ENCODE results near the gene TRAF7. TPM values are rescaled to one million over a fixed set of nuclear protein-coding genes. Genes with fewer than 3 reads are reported as not detected.
A peak's percentile ranks its signal among the peaks of the same experiment; 100 is the strongest.

TRAF7 gene
- total RNA-seq, 6 donors from 2014 or later, result 34.6 to 72.6 (median 52.9) TPM

DNA sequence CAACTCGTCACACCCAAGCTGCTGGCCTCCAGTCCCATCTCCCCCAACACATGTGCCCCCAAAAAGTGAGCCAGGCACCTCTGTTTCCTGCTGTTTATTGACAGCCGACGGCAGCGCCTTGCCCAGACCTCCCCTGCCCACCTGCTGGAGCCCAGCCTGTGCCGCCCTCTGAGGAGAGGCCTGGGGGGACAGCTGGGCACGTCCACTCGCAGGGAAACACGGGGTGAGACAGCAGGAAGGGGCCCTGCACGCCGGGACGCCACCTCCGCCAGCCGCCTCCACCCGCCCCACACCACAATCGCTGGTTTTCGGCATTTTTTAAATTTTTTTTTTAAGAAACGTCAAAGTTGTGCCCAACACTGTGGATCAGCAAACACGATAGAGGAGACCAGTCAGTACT lies 21.5 kb downstream of the TRAF7 start:
- H3K36me3 ChIP-seq, result peaks cover 8 to 60% (median 57%) of the 10 kb centered on the region in 4 donors

DNA sequence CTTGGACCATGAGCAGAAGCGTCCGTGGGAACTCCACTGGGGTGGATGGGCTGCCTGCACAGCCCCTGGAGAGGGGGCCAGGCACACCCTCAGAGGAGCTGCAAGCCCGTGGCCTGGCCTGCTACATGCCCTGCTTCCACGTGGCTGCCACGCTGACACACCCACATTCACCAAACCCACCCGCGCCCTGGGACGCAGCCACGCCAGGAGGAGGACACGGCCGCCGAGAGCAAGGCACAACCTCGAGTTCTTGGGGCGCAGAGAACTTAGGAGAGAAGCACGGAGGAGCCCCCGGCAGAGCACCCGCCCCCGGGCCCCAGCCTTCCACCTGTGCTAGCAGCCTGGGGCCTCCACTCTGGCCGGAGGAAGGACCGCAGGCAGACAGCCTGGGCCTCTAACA lies 22.0 kb downstream of the TRAF7 start:
- H3K36me3 ChIP-seq, result peaks cover 5 to 56% (median 53%) of the 10 kb centered on the region in 4 donors
- no peak for ATAC-seq (ENCODE audit: low FRiP score in 2 of 2)

More for the DNA sequence above, 21.5 kb downstream of the TRAF7 start:
- H3K4me1 ChIP-seq, result peaks cover 0 to 8% (median 0%) of the 10 kb centered on the region in 4 donors
- ATAC-seq (ENCODE audit: low FRiP score in 2 of 2) (no peak), DNase-seq (peak in 1 of 2 donors; percentile 76)
- WGBS, 2 donors, result 90 to 92% methylated on average over 14 to 18 of the region's 18 CpGs
- no peaks in the 10 kb centered on the region for H3K9me3 ChIP-seq
- no peak overlapping the region for H3K4me3 ChIP-seq
- H3K27me3 ChIP-seq, result no peaks in the 10 kb centered on the region
- TF ChIP-seq POLR2A (IDR thresholded peaks at IDR 0.05), result no peak
- no peak overlapping the region for H3K27ac ChIP-seq

DNA sequence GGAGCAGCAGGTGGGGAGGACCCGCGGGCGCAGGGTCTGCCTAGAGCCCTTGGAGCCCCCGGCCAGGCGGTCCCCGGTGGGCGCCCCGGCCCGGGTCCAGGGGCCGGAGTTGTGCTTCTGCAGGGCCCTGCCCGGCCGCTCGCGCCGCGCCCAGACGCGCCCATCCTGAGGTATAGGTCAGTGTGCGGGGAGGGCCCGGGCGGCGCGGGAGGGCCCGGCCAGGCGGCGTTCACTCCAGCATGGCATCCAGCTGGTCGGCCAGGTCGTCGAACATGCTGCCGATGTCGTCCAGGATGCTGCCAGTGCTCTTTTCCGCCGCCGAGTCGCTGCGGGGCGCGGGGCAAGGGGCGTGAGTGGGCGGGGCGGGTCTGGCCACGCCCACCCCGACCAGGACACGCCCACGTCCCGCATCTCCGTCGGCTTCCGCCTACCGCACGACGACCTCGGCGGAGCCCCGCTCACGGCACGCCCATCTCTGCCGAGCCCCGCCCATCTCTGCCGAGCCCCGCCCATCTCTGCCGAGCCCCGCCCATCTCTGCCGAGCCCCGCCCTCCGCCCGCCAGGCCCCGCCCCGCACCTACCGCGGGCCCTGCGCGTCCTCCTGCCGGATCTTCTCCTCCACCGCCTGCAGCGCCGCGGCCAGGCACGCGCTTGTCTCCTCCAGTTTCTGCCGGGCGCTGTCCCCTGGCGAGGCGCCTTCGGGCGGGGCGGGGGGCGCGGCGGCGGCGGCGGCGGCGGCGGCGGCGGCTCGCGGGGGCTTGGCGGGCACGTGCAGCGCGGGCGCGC lies 22.9 kb downstream of the TRAF7 start:
- 64 to 66% methylated on average over 14 to 47 of the region's 106 CpGs for WGBS, 2 donors
- ATAC-seq (ENCODE audit: low FRiP score in 2 of 2) (peak in 1 of 2 donors; percentile 51), DNase-seq (peak in 1 of 2 donors; percentile 86)
- TF ChIP-seq, protein P1, sequence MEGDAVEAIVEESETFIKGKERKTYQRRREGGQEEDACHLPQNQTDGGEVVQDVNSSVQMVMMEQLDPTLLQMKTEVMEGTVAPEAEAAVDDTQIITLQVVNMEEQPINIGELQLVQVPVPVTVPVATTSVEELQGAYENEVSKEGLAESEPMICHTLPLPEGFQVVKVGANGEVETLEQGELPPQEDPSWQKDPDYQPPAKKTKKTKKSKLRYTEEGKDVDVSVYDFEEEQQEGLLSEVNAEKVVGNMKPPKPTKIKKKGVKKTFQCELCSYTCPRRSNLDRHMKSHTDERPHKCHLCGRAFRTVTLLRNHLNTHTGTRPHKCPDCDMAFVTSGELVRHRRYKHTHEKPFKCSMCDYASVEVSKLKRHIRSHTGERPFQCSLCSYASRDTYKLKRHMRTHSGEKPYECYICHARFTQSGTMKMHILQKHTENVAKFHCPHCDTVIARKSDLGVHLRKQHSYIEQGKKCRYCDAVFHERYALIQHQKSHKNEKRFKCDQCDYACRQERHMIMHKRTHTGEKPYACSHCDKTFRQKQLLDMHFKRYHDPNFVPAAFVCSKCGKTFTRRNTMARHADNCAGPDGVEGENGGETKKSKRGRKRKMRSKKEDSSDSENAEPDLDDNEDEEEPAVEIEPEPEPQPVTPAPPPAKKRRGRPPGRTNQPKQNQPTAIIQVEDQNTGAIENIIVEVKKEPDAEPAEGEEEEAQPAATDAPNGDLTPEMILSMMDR (IDR thresholded peaks at IDR 0.05), result no peak
- no peak for TF ChIP-seq POLR2AphosphoS5 (IDR thresholded peaks at IDR 0.05)
- TF ChIP-seq EP300 (IDR thresholded peaks at IDR 0.05), result no peak
- TF ChIP-seq POLR2A (IDR thresholded peaks at IDR 0.05), result no peak
- peaks cover 0 to 5% (median 0%) of the 10 kb centered on the region in 4 donors for H3K4me1 ChIP-seq
- H3K27me3 ChIP-seq, result no peaks in the 10 kb centered on the region
- no peaks in the 10 kb centered on the region for H3K9me3 ChIP-seq
- H3K36me3 ChIP-seq, result peaks cover 5 to 47% (median 44%) of the 10 kb centered on the region in 4 donors
- H3K27ac ChIP-seq, result no peak overlapping the region
- H3K4me3 ChIP-seq, result no peak overlapping the region

More for the DNA sequence above, 22.0 kb downstream of the TRAF7 start:
- H3K4me3 ChIP-seq, result no peak overlapping the region
- 93 to 95% methylated on average over 6 to 19 of the region's 20 CpGs for WGBS, 2 donors
- peaks cover 0 to 5% (median 0%) of the 10 kb centered on the region in 4 donors for H3K4me1 ChIP-seq
- no peak for TF ChIP-seq POLR2AphosphoS5 (IDR thresholded peaks at IDR 0.05)
- no peak for TF ChIP-seq POLR2A (IDR thresholded peaks at IDR 0.05)
- TF ChIP-seq, protein P1 (IDR thresholded peaks at IDR 0.05), result no peak
- no peak for TF ChIP-seq EP300 (IDR thresholded peaks at IDR 0.05)
- no peak overlapping the region for H3K27ac ChIP-seq
- no peaks in the 10 kb centered on the region for H3K9me3 ChIP-seq
- no peaks in the 10 kb centered on the region for H3K27me3 ChIP-seq
- peak in 1 of 2 donors; percentile 80 for DNase-seq

DNA sequence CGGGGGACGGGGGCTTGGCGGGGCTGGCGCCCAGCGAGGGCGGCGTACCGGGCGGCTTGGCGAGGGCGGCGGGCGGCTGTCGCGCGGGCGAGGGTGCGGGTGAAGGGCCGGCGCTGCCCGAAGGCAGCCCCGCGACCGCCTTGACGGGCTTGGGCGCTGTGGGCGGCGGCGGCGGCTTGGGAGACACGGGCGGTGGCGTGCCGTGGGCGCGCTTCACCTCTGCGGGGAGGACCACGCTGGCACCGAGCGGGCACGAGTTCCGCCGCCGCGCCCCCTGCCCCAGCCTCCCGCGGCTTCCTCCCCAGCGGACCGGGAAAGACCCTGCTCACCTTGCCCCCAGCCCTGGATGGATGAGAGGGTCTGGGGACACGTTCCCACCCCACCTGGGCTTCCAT lies 23.5 kb downstream of the TRAF7 start:
- H3K27ac ChIP-seq, result no peak overlapping the region
- H3K9me3 ChIP-seq, result no peaks in the 10 kb centered on the region
- peaks cover 5 to 41% (median 38%) of the 10 kb centered on the region in 4 donors for H3K36me3 ChIP-seq
- no peak overlapping the region for H3K4me3 ChIP-seq
- no peaks in the 10 kb centered on the region for H3K27me3 ChIP-seq
- ATAC-seq (ENCODE audit: low FRiP score in 2 of 2), result no peak
- DNase-seq, result peak in 1 of 2 donors; percentile 85
- TF ChIP-seq, protein P1 (IDR thresholded peaks at IDR 0.05), result no peak
- TF ChIP-seq EP300 (IDR thresholded peaks at IDR 0.05), result no peak
- no peak for TF ChIP-seq POLR2A (IDR thresholded peaks at IDR 0.05)
- no peak for TF ChIP-seq POLR2AphosphoS5 (IDR thresholded peaks at IDR 0.05)
- 74% methylated on average over 18 to 20 of the region's 50 CpGs for WGBS, 2 donors
- H3K4me1 ChIP-seq, result peaks cover 0 to 5% (median 0%) of the 10 kb centered on the region in 4 donors

DNA sequence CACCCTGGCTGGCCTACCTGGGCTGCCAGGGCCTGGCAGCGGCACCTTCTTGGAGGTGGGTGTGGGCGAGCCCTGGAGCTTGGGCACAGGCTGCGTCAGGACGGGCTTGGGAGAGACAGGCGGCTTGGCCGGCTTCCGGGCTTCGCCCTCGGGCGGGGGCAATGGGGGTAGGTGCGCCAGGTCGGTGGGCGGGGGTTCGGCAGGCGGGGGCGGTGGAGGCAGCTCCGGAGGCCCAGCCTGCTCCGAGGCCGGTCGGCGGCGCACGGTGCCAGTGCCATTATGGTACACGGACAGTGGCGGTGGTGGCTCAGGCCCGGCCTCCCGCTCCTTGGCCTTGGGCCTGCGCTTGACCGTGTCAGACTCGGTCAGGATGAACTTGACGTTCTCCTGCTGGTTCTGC lies 24.0 kb downstream of the TRAF7 start:
- H3K9me3 ChIP-seq, result no peaks in the 10 kb centered on the region
- H3K4me1 ChIP-seq, result peaks cover 0 to 5% (median 0%) of the 10 kb centered on the region in 4 donors
- WGBS, 2 donors, result 92 to 97% methylated on average over 19 to 31 of the region's 31 CpGs
- no peak overlapping the region for H3K27ac ChIP-seq
- no peak overlapping the region for H3K4me3 ChIP-seq
- ATAC-seq (ENCODE audit: low FRiP score in 2 of 2) (no peak), DNase-seq (peak in 1 of 2 donors; percentile 86)
- TF ChIP-seq, protein P1 (IDR thresholded peaks at IDR 0.05), result no peak
- TF ChIP-seq EP300 (IDR thresholded peaks at IDR 0.05) (no peak), POLR2A (IDR thresholded peaks at IDR 0.05) (no peak)
- peaks cover 5 to 36% (median 33%) of the 10 kb centered on the region in 4 donors for H3K36me3 ChIP-seq
- no peaks in the 10 kb centered on the region for H3K27me3 ChIP-seq

Measured in upper lobe of left lung (tissue), 6 donors.